ENCODE results near the gene DNM3. TPM values are rescaled to one million over a fixed set of nuclear protein-coding genes. Genes with fewer than 3 reads are reported as not detected.

Gene DNM3
- total and polyA plus RNA-seq, 2 of the 8 experiments (the other 6 are each of a cell fraction or from before 2014, with no cell fraction given) = 2.0 to 8.5 TPM

DNA sequence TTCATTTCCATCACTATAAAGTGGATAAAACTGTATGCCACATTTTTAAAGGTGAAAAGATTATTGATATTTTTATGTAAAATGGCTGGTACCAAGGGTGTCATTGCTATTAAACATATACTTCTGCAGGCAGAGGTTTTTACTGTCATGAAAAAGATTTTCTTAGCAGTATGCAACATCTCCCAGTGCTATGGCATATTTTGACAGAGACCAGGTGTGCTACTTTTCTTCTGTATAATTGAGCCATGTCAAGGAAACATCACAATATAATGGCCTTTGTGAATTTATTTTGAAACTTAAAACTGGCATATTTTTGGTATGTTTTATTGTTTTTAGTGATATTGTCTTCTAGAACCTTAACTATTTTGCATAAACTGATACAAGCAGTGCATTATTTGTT lies 362.6 kb downstream of the DNM3 start:
- no peak overlapping the region for H2BK5ac ChIP-seq (ENCODE audit: low read depth, low read length)
- peaks cover 0 to 2% (median 0%) of the 10 kb centered on the region in 4 experiments; a peak in 1 of 7 replicates for H3K4me1 ChIP-seq (replicated peaks in 1 of 4; ENCODE audit: control insufficient read depth in 3 of 4, insufficient read depth in 4 of 4, low read length in 3 of 4)
- no peak overlapping the region for H3K4me2 ChIP-seq (ENCODE audit: insufficient read depth in 1 of 2, low read depth in 2 of 2, low read length in 2 of 2)
- POLR2A ChIA-PET (ENCODE audit: partially characterized antibody) = no interaction called here
- no peaks in the 10 kb centered on the region for H3K9me3 ChIP-seq (ENCODE audit: insufficient read depth in 2 of 2, low read depth in 1 of 2, low read length in 1 of 2)
- no peak overlapping the region for H4K8ac ChIP-seq (ENCODE audit: extremely low read depth, insufficient read depth, low read length)
- no peak overlapping the region for H2BK20ac ChIP-seq (ENCODE audit: low read length)
- no peaks in the 10 kb centered on the region for H3K23me2 ChIP-seq (ENCODE audit: low read depth, low read length)
- H3K79me1 ChIP-seq (ENCODE audit: low read depth, low read length) = no peaks in the 10 kb centered on the region
- H3K14ac ChIP-seq (ENCODE audit: insufficient read length) = no peak overlapping the region
- no peak overlapping the region for H2BK15ac ChIP-seq (ENCODE audit: low read length)
- H3K27me3 ChIP-seq (replicated peaks in 1 of 4; ENCODE audit: control insufficient read depth in 3 of 4, extremely low read depth in 1 of 4, insufficient read depth in 3 of 4, low read length in 3 of 4) = no peaks in the 10 kb centered on the region
- no peak overlapping the region for H3K56ac ChIP-seq (replicated peaks; ENCODE audit: insufficient read length, low read depth, low read length)
- CTCF ChIA-PET (ENCODE audit: partially characterized antibody) = no interaction called here
- no peaks in the 10 kb centered on the region for H3K36me3 ChIP-seq (ENCODE audit: control insufficient read depth in 2 of 4, insufficient read depth in 4 of 4, low read length in 3 of 4)
- H4K91ac ChIP-seq (replicated peaks; ENCODE audit: insufficient read length, low read length) = no peak overlapping the region
- H3K4ac ChIP-seq (replicated peaks; ENCODE audit: insufficient read length, low read depth, low read length) = no peak overlapping the region
- no peak overlapping the region for H3K27ac ChIP-seq (ENCODE audit: low read depth, low read length)
- DNase-seq (ENCODE audit: low read depth in 1 of 2, low spot score in 2 of 2) (no peak), FAIRE-seq (no peak)
- H3K18ac ChIP-seq (ENCODE audit: extremely low read depth, low read length) = no peak overlapping the region
- H2BK120ac ChIP-seq (replicated peaks; ENCODE audit: low read depth, low read length) = no peak overlapping the region
- no peak overlapping the region for H3K4me3 ChIP-seq (ENCODE audit: extremely low read depth in 1 of 4, insufficient read depth in 2 of 4, low read depth in 3 of 4, low read length in 4 of 4)
- TF ChIP-seq TEAD4 (IDR thresholded peaks at IDR 0.05; ENCODE audit: low read depth, low read length) = no peak
- no peak for TF ChIP-seq KDM1A (IDR thresholded peaks at IDR 0.05; ENCODE audit: borderline replicate concordance, low read length)
- no peak for TF ChIP-seq SP4 (IDR thresholded peaks at IDR 0.05; ENCODE audit: low read length)
- no peak for TF ChIP-seq RFX5 (IDR thresholded peaks at IDR 0.05; ENCODE audit: borderline replicate concordance, low read depth, low read length)
- TF ChIP-seq SIX5 (IDR thresholded peaks at IDR 0.05; ENCODE audit: low read depth, low read length) = no peak
- TF ChIP-seq, protein P1, sequence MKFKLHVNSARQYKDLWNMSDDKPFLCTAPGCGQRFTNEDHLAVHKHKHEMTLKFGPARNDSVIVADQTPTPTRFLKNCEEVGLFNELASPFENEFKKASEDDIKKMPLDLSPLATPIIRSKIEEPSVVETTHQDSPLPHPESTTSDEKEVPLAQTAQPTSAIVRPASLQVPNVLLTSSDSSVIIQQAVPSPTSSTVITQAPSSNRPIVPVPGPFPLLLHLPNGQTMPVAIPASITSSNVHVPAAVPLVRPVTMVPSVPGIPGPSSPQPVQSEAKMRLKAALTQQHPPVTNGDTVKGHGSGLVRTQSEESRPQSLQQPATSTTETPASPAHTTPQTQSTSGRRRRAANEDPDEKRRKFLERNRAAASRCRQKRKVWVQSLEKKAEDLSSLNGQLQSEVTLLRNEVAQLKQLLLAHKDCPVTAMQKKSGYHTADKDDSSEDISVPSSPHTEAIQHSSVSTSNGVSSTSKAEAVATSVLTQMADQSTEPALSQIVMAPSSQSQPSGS (IDR thresholded peaks at IDR 0.05; ENCODE audit: low read length) = no peak
- H2AFZ ChIP-seq (ENCODE audit: low read length) = no peak overlapping the region
- H3K9ac ChIP-seq (replicated peaks in 1 of 4; ENCODE audit: extremely low read depth in 1 of 4, low read depth in 3 of 4, low read length in 3 of 4) = no peak overlapping the region
- no peak overlapping the region for H2BK12ac ChIP-seq (ENCODE audit: low read depth, low read length)
- no peak overlapping the region for H4K5ac ChIP-seq (ENCODE audit: insufficient read length, low read depth, low read length)
- H3K23ac ChIP-seq (ENCODE audit: insufficient read length) = no peak overlapping the region
- H4K20me1 ChIP-seq (replicated peaks in 1 of 2; ENCODE audit: control insufficient read depth in 1 of 2, insufficient read depth in 2 of 2, low read length in 2 of 2) = no peaks in the 10 kb centered on the region
- H3K79me2 ChIP-seq (ENCODE audit: control insufficient read depth in 1 of 2, insufficient read depth in 2 of 2, low read length in 2 of 2) = no peaks in the 10 kb centered on the region
- H2AK5ac ChIP-seq (ENCODE audit: low read depth, low read length) = no peak overlapping the region

All from H1 (cell line).